Activated CD4-positive, alpha-beta T cell treated with anti-CD3 and anti-CD28 coated beads for 24 hours (primary cell): Measurements from ENCODE around the gene JCAD.

Experiments
- DNase-seq, 2 donors: peaks; one replicate each; pipeline ENCODE4 v3.0.0-alpha.2; 2020; ENCODE audit warnings: low read depth in 2 of 2

The JCAD gene

DNA sequence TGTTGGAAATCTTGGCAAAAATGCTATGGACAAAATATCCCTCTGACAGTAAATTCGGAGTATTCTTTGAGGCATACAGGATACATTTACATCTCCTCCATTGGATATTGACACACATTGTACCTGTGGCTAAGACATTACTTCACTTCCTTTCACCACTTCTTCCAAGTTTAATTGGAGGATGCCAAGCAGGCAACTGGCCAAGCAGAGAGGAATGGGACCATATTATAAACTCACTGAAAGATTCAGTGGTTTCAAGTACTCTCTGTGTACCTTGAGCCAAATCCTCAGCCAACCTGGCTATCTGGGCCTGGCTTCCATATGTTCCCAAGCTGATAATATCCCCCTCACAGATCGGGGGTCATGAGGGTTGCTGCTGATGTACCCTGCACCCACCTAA, 14.7 kb upstream of the JCAD start:
- no peak for DNase-seq

GRCh38 chr10:30073767-30074060, 14.3 kb upstream of the JCAD start:
- DNase-seq = no peak

DNA sequence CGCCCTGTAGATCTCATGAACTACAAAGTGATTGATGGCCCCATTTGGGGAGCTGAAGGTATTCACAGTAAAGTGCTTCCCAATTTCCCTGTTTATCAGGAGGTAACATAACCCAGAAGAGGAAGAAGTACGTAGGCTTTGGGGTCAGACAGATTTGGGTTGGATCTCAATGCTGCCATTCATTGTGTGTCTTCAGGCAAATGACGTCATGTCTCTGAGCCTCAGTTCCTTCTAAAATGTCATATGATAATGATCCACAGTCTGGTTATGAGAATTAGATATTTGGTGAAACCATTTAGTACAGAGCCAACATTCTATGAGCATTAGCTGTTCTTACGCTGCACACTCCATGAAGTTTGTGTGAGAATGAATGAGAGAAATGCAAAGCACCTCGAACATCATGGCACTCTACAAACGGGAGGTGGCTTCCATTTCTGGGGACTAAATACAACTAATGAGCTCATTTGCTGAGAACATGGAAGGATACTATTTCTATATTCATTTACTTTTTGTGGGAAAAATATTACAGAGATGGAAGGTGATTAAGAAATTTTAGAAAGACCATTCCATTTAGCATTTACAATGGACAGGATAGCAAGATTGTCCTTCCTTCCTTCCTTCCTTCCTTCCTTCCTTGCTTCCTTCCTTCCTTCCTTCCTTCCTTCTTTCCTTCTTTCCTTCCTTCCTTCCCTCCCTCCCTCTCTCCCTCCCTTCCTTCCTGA, 13.8 kb upstream of the JCAD start:
- no peak for DNase-seq

DNA sequence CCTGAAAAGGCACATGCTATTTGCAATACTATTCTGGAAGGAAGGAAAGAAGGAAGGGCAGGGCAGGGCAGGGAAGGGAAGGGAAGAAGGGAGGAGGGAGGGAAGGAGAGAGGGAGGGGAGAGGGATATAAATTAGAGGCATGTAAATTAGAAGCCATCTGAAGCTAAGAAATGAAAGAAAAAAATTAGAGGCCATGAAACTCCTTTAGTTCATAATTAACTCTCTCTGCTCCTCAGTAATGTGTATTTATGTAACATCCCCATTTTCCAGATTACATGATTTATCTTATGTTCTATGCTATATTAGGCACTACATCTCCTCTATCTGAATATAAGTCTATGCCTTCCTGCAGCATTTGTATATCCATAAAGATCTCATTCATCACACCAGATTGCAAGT, 12.7 kb upstream of the JCAD start:
- no peak for DNase-seq

GRCh38 chr10:30070001-30070685, 10.8 kb upstream of the JCAD start:
- no peak for DNase-seq

DNA sequence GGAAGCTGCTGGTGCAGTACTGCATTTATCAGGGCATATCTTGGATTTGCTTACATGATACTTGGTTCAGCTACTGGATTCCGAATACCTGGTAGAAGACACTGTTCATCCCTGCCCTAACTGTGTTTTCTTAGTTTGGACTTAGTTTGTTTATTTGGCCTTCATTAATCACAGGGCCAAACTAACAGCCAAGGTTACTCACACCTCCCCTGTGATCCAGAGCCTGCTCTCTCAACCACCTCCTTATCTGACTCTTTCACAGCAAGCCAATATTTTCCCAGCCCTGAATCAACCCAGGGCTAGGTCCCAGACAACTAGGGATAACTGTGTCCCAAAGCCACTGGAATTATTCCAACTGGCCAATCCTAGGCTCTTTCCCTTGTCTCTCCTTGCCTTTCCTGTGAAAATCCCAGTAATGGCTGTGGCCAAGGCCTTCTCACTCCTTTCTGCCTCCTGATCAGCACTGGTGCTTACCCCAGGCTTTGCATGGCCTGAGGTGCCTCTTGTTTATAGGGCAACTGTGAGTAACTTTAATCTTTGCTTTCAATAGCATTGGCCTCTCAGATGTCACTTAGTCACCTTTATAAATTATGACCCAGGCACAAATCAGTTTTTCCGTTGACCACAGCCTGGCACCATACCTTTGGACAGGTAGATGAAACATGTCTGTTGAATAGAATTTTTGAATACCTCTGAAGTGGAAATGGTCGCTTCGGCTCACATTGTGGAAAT, 9.3 kb upstream of the JCAD start:
- no peak for DNase-seq

GRCh38 chr10:30063099-30063498, 3.7 kb upstream of the JCAD start:
- no peak for DNase-seq

DNA sequence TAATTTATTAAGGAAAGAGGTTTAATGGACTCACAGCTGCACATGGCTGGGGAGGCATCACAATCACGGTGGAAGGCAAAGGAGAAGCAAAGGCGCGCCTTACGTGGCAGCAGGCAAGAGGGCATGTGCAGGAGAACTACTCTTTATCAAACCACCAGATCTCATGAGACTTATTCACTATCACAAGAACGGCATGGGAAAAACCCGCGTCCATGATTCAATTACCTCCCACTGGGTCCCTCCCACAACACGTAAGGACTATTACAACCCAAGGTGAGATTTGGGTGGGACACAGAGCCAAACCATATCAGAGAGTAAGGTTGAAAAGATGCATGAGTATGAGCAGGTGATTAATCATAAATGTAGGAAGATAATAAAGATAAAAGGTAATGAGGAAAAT, 3.2 kb upstream of the JCAD start:
- DNase-seq = no peak

DNA sequence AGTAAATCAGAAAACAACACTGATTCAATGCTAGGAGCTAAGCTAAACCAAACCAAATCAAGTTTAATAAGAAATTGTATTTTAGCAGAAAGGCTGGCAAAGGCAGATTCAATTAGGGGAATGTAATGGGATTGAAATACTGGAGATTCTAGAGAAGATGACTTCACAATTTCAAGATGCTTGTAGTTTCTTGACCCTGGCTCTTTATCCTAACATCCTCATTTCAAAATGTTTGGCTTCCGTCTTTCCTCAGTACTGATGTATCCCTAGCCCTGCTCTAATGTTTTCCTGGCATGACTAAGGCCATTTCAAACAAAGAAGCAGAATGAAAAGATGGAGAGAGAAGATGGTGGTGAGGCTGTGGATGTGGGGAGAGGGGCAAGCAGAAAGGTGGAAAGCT, 2.7 kb upstream of the JCAD start:
- no peak for DNase-seq

GRCh38 chr10:30058570-30059132, 735 bp downstream of the JCAD start:
- DNase-seq = no peak

- DNase-seq = no peak
These were observed 1.4 kb downstream of the JCAD start for GRCh38 chr10:30057894-30058556.

- DNase-seq = no peak
These were observed 2.0 kb downstream of the JCAD start for GRCh38 chr10:30057421-30057841.

DNA sequence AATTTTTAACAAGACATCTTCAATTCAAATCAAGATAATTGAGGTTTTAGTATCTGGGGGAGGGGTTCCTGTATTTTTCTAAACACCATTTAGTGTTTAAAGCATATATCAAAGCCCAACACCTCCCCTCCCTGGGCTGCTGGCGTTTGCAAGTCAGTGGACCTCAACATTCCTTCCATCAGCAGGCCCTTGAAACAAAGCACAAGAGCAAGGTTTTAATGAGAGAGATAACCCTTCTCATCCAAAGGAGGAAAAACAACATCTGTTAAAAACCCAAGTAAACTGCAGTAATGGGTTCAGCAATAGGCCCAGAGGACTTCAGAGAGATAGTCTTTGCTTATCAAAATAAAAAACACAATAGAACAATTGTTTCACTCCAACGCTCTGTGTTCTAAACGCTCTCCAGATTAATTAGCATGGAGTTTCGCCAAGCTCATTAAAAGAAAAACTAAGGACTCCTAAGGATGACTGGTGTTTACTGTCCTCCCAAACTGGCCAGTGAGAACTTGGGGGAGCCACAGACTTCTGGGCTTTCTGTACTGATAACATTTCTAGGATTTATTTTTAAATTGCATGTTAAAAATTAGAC, 2.5 kb downstream of the JCAD start:
- DNase-seq = no peak

DNA sequence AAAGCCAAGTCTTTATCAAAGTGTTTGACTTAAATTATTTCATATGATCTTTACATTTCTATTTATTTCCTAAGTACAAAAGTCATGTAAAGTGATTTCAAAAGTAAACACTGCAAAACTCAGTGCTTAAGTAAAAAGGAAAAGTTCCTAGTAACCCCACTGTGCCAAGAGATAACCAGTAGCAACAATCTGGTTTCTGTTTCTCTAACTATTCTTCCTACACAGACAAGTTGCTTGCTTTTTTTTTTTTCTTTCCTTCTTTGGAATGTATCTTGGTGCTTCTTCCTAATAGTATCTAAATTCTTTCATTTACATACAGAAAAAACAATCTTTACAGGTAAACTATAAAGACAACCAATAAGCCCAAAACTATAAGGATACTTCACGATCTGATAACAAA, 3.1 kb downstream of the JCAD start:
- no peak for DNase-seq

GRCh38 chr10:30055226-30055662, 4.1 kb downstream of the JCAD start:
- no peak for DNase-seq

DNA sequence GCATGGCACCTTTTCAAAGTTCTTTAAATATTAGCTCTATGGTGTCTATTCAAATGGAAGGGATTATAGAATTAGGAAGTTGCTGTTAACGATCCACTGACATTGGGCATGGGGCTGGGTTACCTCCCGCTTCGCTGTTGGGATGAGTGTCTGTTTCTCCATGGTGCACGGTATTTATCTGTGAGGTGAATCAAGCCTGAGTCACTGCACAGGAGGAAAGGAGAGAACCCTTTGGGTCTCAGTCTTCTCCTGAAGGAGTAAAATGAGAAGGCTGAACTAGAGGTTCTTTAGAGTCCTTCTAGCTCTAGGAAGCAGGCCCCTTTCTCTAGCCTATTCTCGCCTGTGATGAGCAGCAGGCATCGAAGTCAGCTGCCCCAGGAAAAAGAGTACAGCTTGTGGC, 7.3 kb downstream of the JCAD start:
- no peak for DNase-seq

- DNase-seq = no peak
These were observed 8.2 kb downstream of the JCAD start for GRCh38 chr10:30051220-30051619.

DNA sequence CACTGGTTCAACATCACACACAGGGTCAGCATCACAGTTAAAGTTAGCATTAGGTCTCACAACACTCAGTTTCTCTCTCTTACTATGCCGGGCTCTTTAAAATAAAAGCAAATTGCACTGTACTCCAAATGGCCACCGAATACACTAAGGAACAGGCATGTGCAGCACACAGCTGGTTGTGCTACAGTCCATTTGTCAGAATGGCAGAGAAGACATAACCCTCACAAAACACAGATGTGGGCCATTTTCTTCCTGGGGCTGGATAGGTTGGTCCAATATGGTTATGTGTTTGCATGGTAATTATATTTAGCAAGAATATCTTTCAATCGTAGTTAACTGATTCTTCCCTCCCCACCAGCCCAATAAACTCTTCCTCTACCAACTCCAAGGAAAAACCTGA, 9.0 kb downstream of the JCAD start:
- DNase-seq = no peak

DNA sequence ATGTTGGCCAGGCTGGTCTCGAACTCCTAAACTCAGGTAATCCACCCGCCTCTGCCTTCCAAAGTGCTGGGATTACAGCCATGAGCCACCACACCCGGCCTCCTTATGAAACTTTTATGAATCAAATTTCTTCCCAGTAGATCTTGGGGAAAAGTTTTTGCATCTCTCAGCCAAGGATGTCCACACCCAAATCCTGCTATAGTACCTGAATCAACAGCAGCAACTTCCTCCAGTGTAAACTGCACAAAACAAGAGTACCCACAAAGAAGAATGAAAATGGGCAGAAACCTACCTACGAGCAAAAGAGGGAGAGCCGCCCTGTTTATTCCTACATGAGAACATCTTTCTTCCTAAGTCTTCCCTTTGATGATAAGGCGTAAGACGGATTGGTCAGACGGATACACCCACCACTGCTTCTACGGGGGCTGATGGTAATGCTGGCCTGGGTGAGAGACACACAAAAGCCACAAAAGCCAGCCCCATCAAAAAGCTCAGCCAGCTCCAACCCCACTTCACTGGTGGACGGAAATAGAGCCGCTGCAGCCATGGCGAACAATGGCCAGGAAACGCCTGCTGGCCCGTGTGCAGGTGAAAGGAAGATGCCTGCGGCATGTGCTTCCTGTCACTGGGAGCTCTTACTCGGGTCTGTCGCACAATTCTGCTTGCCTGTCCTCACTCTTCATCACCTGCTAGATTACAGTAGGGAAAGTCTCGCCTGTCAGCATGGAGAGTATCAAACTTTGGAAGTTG, 10.4 kb downstream of the JCAD start:
- DNase-seq = no peak

- DNase-seq = no peak
These were observed 11.4 kb downstream of the JCAD start for GRCh38 chr10:30047924-30048531.

DNA sequence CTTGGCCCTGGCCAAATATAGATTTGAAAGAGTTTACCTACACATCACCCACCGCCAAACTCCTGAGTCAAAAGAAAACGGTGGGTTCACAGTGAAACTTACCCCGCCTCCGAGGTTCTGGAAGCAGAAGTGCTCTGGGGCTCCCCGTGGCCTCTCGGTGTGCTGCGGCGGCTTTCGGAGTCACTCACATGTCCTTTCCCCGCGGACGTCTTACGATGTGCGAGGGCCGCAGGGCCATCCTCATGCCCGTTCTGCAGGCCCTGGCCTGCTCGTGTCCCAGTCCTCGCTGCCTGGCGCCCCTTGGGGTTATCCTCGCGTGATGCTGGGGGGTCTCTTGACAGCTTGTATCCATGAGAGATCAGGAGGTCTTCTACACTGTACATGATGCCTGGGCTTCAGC, 12.0 kb downstream of the JCAD start:
- no peak for DNase-seq
